OCI-LY3 (cell line): ENCODE measurements around the gene HK2.

Experiments
- CTCF ChIP-seq: fragments of 200-600, 300-600 bp; sonication (generic); IDR thresholded peaks from 2 replicates; pipeline ENCODE4 v1.5.1; 2014; ENCODE audit warnings: antibody characterized with exemption, low read length, low read depth
- EZH2phosphoT487 ChIP-seq: fragments of 200-600 bp; shearing (Covaris generic); IDR thresholded peaks from 2 replicates; pipeline ENCODE4 v1.6.1; 2018; ENCODE audit warnings: antibody characterized with exemption, mixed run types, low read depth

- TF ChIP-seq CTCF (no peak), EZH2phosphoT487 (no peak)
These were observed 20.5 kb downstream of the HK2 start for GRCh38 chr2:74854401-74854800.
